ENCODE measurements around the gene RPUSD1. TPM values are rescaled to one million over a fixed set of nuclear protein-coding genes. Genes with fewer than 3 reads are reported as not detected.
"Not testable (repeated sequence)": the region's sequence is repeated elsewhere in the genome, so short reads cannot be mapped to it uniquely, and the experiment has no call there.

RPUSD1 gene
- total RNA-seq, 1 donor from 2014 or later: 31.1 TPM

- no peak for DNase-seq
Observed at GRCh38 chr16:781346-782010, 6.7 kb downstream of the RPUSD1 start.

- no peak for DNase-seq
Observed at GRCh38 chr16:780296-780695, 7.9 kb downstream of the RPUSD1 start.

GRCh38 chr16:779561-779960 is 8.6 kb downstream of the RPUSD1 start:
- no peak for DNase-seq

GRCh38 chr16:778909-779527 is 9.2 kb downstream of the RPUSD1 start:
- DNase-seq: no peak

DNA sequence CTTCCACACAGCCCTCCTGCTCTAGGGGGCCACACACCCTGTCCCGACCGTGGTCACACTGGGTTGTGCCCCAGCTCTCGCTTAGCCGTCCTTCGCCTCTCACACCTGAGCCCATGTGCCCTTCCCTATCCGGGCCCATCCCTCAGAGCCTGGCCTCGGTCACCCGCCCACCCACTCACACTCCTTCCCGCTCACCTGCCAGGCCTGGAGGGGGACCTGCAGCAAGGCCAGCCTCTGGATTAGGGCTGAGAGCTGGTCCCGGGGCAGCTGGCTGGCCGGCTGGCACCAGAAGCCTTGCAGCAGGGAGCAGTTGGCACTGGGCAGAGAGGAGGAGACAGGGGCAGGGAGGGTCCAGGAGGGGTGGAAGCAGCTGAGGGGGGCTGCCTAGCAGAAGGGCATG is 9.7 kb downstream of the RPUSD1 start:
- DNase-seq: no peak

- no peak for DNase-seq
Observed at GRCh38 chr16:777826-778225, 10.4 kb downstream of the RPUSD1 start.

DNA sequence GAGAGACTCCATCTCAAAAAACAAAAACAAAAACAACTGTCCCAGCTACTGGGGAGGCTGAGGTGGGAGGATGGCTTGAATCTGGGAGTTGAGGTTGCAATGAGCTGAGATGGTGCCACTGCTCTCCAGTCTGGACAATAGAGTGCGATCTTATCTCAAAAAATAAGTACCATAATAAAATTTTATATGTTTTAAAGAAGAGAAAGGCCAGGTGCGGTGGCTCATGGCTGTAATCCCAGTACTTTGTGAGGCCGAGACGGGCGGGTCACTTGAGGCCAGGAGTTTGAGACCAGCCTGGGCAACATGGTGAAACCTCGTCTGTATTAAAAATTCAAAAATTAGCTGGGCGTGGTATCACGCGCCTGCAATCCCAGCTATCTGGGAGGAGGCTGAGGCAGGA is 11.4 kb downstream of the RPUSD1 start:
- DNase-seq: no peak

GRCh38 chr16:776298-776697 is 11.9 kb downstream of the RPUSD1 start:
- not testable (repeated sequence) for DNase-seq

- no peak for DNase-seq
Observed at GRCh38 chr16:775236-775796, 12.9 kb downstream of the RPUSD1 start.

GRCh38 chr16:774086-775001 is 13.8 kb downstream of the RPUSD1 start:
- DNase-seq: no peak

DNA sequence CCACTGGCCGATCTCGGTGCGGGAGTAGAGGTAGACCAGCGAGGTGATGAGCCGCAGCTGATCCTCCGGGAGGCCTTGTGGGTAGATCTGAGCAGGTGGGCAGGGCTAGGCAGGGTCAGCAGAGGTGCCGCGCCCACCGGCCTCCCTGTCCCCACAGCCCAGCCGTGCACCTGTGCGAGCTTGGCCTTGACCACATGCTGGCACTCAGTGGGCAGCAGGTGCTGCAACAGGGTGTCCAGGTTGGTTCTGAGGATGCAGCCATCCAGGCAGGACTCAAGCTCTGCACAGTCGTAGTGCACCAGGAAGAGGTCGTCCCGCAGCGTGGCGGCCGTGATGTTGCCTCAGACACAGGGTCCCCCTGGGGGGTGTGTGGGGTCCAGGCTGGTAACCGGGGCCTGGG is 15.2 kb downstream of the RPUSD1 start:
- no peak for DNase-seq

DNA sequence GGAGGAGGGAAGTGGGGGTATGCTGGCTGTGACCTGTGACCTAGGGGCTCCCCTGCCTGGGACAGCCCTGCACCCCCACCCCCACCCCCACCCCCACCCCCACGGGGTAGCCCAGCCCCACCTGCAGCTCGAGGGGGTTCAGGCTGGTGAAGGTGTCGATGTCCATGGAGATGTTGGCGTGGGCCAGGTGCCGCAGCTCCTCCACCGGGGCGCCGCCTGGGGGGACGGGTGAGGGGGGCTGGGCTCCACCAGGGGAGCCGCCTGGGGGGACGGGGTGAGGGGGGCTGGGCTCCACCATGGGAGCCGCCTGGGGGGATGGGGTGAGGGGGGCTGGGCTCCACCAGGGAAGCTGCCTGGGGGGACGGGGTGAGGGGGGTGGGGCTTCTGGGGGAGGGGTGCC is 17.8 kb downstream of the RPUSD1 start:
- no peak for DNase-seq

DNA sequence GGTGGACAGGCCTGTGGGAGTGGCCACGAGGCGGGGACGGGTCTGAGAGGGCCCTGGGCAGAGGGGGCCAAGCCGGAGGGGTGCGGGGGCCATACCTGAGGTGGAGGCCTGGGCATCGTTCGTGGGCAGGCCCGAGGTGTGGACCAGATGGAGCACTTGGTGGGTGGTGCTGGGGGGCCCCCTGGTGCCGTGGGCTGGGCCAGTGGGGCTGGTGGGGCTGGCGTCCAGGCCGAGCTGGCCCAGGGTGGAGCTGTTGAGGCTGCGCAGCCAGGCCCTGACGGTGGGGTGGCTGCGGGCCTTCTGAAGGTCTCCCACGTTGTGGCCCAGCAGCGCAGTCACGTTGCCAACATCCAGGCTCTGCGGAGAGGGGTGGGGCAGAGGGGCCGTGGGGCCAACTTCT is 18.2 kb downstream of the RPUSD1 start:
- DNase-seq: no peak

- no peak for DNase-seq
Observed at GRCh38 chr16:769184-769784, 18.9 kb downstream of the RPUSD1 start.

GRCh38 chr16:768428-768827 is 19.8 kb downstream of the RPUSD1 start:
- no peak for DNase-seq

DNA sequence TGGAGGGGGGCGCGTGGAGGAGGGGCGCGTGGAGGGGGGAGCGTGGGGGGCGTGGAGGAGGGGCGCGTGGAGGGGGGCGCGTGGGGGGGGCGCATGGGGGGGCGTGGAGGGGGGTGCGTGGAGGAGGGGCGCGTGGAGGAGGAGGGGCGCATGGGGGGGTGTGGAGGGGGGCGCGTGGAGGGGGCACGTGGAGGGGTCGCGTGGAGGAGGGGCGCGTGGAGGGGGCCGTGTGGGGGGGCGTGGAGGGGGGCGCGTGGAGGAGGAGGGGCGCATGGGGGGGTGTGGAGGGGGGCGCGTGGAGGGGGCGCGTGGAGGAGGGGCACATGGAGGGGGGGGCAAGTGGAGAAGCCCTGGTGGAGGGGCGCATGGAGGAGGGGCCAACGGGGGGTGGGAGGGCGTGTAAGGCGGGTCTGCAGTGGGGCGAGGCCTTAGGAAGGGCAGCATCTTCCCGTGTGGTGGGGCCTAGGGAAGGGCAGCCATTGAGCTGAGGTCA is 20.4 kb downstream of the RPUSD1 start:
- no peak for DNase-seq

- no peak for DNase-seq
Observed at GRCh38 chr16:766820-767640, 21.2 kb downstream of the RPUSD1 start.

GRCh38 chr16:766008-766819 is 22.0 kb downstream of the RPUSD1 start:
- DNase-seq: no peak

DNA sequence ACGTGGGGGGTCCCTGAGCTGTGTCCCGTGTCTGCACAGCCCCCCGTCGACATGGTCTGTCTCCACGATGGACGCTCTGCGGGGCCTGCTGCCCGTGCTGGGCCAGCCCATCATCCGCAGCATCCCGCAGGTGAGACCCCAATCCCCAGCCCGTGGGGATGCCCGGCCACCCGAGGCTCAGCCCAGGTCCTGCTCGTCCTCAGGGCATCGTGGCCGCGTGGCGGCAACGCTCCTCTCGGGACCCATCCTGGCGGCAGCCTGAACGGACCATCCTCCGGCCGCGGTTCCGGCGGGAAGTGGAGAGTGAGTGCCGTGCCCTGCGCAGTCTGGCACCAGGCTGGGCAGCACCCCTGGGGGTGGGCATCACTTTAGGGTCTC is 22.7 kb downstream of the RPUSD1 start:
- no peak for DNase-seq

DNA sequence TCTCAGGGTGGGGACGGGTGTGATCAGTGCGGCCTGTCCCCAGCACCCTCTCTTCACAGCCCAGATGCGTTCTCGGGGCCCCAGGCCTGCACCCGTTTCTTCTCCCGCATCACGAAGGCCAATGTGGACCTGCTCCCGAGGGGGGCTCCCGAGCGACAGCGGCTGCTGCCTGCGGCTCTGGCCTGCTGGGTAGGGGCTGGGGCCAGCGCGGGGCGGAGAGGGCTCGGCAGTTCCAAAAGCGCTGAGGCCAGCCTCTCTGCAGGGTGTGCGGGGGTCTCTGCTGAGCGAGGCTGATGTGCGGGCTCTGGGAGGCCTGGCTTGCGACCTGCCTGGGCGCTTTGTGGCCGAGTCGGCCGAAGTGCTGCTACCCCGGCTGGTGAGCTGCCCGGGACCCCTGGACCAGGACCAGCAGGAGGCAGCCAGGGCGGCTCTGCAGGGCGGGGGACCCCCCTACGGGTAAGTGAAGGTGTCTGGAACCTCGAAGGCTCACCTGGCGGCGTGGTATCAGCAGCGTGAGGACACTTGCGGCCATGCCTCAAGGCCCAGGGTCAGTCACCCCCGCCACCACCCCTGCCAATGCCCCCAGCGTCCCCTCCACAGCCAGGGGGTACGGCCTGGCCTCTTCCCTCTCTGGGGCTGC is 23.2 kb downstream of the RPUSD1 start:
- DNase-seq: no peak

Measured in dermis blood vessel endothelial cell (primary cell).